ENCODE measurements around the gene GCK.

- TF ChIP-seq CTCF (conservative IDR thresholded peaks at IDR 0.05; ENCODE audit: low read depth, low read length) (no peak), EZH2 (IDR thresholded peaks at IDR 0.05; ENCODE audit: borderline replicate concordance, low read depth, low read length, poor library complexity, severe bottlenecking) (no peak)
Measured at GRCh38 chr7:44132039-44132438, 57.2 kb downstream of the GCK start.
